Mesothelial cell of epicardium (in vitro differentiated cells): ENCODE data around the gene PNPLA2. TPM values are rescaled to one million over a fixed set of nuclear protein-coding genes. Genes with fewer than 3 reads are reported as not detected.

Experiments
- DNase-seq, 2 experiments: peaks; one replicate each; pipeline ENCODE4 v3.0.0; 2021; ENCODE audit warnings: low spot score in 2 of 2; ENCODE audit not compliant: unreplicated experiment in 2 of 2
- H3K27ac Mint-ChIP-seq: 2 replicates; pipeline ENCODE4 v1.8.0; 2021; ENCODE audit warnings: mixed read lengths
- H3K27me3 Mint-ChIP-seq: 2 replicates; pipeline ENCODE4 v1.8.0; 2021; ENCODE audit warnings: low read depth, mixed read lengths
- H3K36me3 Mint-ChIP-seq: 2 replicates; pipeline ENCODE4 v1.8.0; 2021; ENCODE audit warnings: mixed read lengths
- H3K4me1 Mint-ChIP-seq: 2 replicates; pipeline ENCODE4 v1.8.0; 2021; ENCODE audit warnings: mixed read lengths
- H3K4me3 Mint-ChIP-seq: 2 replicates; pipeline ENCODE4 v1.8.0; 2021; ENCODE audit warnings: mild to moderate bottlenecking, moderate library complexity, mixed read lengths
- H3K9me3 Mint-ChIP-seq: 2 replicates; pipeline ENCODE4 v1.8.0; 2021; ENCODE audit warnings: mixed read lengths
- total RNA-seq: library from RNA; stranded (reverse); gene quantifications from 3 replicates; pipeline ENCODE4 v1.2.1, GENCODE V29; 2021
- TF ChIP-seq, protein P1 (sequence below): fragments of 200-600 bp; sonication (generic); IDR thresholded peaks from one replicate; pipeline ENCODE4 v1.5.0; 2021; ENCODE audit warnings: antibody characterized with exemption; ENCODE audit not compliant: unreplicated experiment

The PNPLA2 gene
- total RNA-seq, 1 donor from 2014 or later = 50.9 TPM

GRCh38 chr11:782264-783174 is 36.2 kb upstream of the PNPLA2 start:
- no peaks in the 10 kb centered on the region for H3K27me3 Mint-ChIP-seq
- H3K9me3 Mint-ChIP-seq = no peaks in the 10 kb centered on the region
- TF ChIP-seq, protein P1, sequence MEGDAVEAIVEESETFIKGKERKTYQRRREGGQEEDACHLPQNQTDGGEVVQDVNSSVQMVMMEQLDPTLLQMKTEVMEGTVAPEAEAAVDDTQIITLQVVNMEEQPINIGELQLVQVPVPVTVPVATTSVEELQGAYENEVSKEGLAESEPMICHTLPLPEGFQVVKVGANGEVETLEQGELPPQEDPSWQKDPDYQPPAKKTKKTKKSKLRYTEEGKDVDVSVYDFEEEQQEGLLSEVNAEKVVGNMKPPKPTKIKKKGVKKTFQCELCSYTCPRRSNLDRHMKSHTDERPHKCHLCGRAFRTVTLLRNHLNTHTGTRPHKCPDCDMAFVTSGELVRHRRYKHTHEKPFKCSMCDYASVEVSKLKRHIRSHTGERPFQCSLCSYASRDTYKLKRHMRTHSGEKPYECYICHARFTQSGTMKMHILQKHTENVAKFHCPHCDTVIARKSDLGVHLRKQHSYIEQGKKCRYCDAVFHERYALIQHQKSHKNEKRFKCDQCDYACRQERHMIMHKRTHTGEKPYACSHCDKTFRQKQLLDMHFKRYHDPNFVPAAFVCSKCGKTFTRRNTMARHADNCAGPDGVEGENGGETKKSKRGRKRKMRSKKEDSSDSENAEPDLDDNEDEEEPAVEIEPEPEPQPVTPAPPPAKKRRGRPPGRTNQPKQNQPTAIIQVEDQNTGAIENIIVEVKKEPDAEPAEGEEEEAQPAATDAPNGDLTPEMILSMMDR = no peak
- no peak for DNase-seq
- H3K27ac Mint-ChIP-seq = no peak overlapping the region
- no peak overlapping the region for H3K4me3 Mint-ChIP-seq
- peaks cover 12% of the 10 kb centered on the region for H3K4me1 Mint-ChIP-seq
- peaks cover 3% of the 10 kb centered on the region for H3K36me3 Mint-ChIP-seq

- H3K4me1 Mint-ChIP-seq = peaks cover 12% of the 10 kb centered on the region
- no peaks in the 10 kb centered on the region for H3K9me3 Mint-ChIP-seq
- TF ChIP-seq, protein P1 = peak; percentile 45
- peaks cover 3% of the 10 kb centered on the region for H3K36me3 Mint-ChIP-seq
- peak; percentile 72 to 81 for DNase-seq
- peak overlapping the region; percentile 68 for H3K27ac Mint-ChIP-seq
- peak overlapping the region; percentile 11 for H3K4me3 Mint-ChIP-seq
- no peaks in the 10 kb centered on the region for H3K27me3 Mint-ChIP-seq
These were observed 35.1 kb upstream of the PNPLA2 start for GRCh38 chr11:783581-784015.

GRCh38 chr11:786235-787083 is 32.3 kb upstream of the PNPLA2 start:
- Mint-ChIP-seq H3K36me3 (peaks cover 6% of the 10 kb centered on the region), H3K4me1 (peaks cover 12% of the 10 kb centered on the region), H3K27me3 (peaks cover 4% of the 10 kb centered on the region), H3K4me3 (no peak overlapping the region), H3K9me3 (no peaks in the 10 kb centered on the region), H3K27ac (no peak overlapping the region)
- no peak for DNase-seq
- TF ChIP-seq, protein P1 = no peak

- no peak overlapping the region for H3K4me3 Mint-ChIP-seq
- H3K4me1 Mint-ChIP-seq = peaks cover 12% of the 10 kb centered on the region
- peaks cover 4% of the 10 kb centered on the region for H3K27me3 Mint-ChIP-seq
- H3K36me3 Mint-ChIP-seq = peaks cover 6% of the 10 kb centered on the region
- TF ChIP-seq, protein P1 = no peak
- no peaks in the 10 kb centered on the region for H3K9me3 Mint-ChIP-seq
- DNase-seq = no peak
- H3K27ac Mint-ChIP-seq = no peak overlapping the region
These were observed 31.5 kb upstream of the PNPLA2 start for GRCh38 chr11:787084-787675.

DNA sequence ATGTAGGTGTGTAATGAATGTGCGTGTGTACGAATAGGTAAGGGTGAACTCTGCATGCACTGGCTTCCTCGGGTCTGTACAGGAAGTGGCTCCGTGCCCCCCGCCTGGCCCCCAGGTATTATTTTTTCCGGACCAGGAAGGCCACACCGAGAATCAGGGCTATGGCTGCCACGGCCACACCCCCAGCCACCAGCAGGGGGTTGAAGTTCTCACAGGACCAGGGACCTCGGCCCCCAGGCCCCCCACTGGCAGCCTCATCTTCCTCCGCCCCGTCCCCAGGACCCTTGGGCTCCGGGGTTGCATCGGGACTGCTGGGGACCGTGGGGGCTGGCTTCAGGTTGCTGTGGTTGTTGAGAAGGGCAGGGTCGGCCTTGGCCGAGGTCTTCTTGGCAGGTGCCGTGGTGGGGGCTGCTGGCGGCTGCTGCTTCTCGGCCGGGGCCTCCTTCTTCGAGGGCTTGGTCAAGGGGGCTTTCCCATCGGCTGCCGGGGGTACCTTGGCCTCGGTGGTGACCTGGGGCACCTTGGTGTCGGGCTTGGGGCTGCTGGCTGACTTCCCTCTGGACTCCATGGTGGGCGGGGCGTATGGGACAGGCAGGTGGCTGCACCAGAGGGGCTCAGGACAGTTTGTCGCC is 30.6 kb upstream of the PNPLA2 start:
- TF ChIP-seq, protein P1 = no peak

More for the DNA sequence above, 30.6 kb upstream of the PNPLA2 start:
- Mint-ChIP-seq H3K4me3 (no peak overlapping the region), H3K27me3 (peaks cover 4% of the 10 kb centered on the region), H3K36me3 (peaks cover 6% of the 10 kb centered on the region), H3K4me1 (peaks cover 8% of the 10 kb centered on the region), H3K9me3 (no peaks in the 10 kb centered on the region), H3K27ac (no peak overlapping the region)
- DNase-seq = no peak
